Renal cortex interstitium (tissue), 11 donors: ENCODE measurements around the gene CTSK. TPM values are rescaled to one million over a fixed set of nuclear protein-coding genes. Genes with fewer than 3 reads are reported as not detected.
"Not testable (repeated sequence)": the region's sequence is repeated elsewhere in the genome, so short reads cannot be mapped to it uniquely, and the experiment has no call there.

Experiments used
- DNase-seq, 11 donors: peaks; one replicate each; pipeline ENCODE4 v3.0.0-alpha.2; 2013; ENCODE audit warnings: low read depth in 9 of 11, low spot score in 4 of 11; ENCODE audit errors: extremely low read depth in 1 of 11
- polyA plus RNA-seq, 3 donors: library from polyadenylated mRNA; unstranded; fragments of 120-200 nt; gene quantifications; one replicate each; pipeline ENCODE4 v1.2.1, GENCODE V29; 2013; ENCODE audit not compliant: insufficient read length in 3 of 3

Gene CTSK
- polyA plus RNA-seq, 3 donors, result 22.9 to 28.1 (median 24.2) TPM

GRCh38 chr1:150813028-150813707, 5.1 kb upstream of the CTSK start:
- peak in 3 of 11 donors; percentile 17 to 27 (median 22) for DNase-seq

DNA sequence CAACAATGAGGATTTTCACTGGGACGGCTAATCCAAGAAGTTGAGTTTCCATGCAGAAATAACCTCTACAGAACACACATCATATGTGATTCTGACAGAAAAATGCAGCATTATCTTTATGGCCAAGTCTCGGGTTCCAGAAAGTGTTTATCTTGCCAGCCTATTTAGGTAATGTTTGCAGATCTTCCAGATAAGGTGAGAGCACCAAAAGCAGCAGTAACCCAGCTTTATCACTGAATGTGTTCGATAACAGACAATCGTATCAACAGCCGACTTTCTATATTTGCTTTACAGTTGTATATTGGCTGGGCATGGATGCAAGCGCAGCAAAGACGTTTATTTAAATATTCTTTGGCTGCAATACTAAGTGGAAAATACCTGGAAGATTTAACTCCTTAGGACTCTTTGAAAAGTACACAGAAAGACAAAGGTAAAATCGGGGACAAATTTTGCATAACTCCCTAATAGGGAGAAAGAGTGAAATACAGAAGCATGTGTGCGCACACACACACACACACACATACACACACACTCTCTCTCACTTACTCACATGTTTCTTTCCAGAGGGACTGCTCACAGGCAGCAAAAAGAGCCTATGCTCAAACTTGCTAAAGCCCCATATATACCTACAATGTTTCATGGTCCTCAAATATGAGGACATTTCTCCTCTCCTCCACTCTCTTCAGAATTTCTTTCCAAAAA, 3.0 kb upstream of the CTSK start:
- DNase-seq, result no peak

GRCh38 chr1:150809651-150810050, 1.6 kb upstream of the CTSK start:
- no peak for DNase-seq

DNA sequence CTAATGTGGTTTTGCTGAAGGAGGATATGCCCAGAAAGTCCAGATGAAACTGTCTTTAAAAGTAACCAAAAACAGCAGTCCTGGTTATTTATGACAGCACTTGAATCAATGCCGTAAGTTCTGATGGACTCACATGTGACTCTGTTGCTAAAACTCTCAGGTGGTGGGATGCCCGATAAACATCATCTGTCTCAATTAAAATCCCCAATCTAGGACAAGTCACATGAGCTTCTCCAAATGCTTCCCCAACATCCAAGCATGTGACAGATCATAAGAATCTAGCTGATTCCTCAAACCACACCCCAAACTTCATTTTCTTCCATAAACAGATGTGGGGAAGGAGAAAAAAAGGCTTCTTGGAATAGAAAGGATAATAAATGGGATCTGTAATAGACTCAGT, 786 bp upstream of the CTSK start:
- no peak for DNase-seq

GRCh38 chr1:150807249-150808023, 624 bp downstream of the CTSK start:
- DNase-seq, result no peak

DNA sequence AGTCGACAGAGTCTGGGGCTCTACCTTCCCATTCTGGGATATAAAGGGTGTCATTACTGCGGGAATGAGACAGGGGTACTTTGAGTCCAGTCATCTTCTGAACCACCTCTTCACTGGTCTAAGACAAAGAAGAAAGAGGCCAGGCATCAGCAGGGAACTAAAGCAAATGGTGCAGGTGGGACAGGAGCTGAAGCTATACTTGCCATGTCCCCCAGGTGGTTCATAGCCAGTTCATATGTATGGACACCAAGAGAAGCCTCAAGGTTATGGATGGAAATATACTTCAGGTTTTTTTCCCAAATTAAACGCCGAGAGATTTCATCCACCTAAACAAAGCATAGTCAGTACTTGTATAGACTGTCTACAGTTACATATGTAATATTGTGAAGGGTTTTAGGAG, 2.2 kb downstream of the CTSK start:
- DNase-seq, result no peak

- DNase-seq, result no peak
Measured at GRCh38 chr1:150804671-150805070, 3.4 kb downstream of the CTSK start.

DNA sequence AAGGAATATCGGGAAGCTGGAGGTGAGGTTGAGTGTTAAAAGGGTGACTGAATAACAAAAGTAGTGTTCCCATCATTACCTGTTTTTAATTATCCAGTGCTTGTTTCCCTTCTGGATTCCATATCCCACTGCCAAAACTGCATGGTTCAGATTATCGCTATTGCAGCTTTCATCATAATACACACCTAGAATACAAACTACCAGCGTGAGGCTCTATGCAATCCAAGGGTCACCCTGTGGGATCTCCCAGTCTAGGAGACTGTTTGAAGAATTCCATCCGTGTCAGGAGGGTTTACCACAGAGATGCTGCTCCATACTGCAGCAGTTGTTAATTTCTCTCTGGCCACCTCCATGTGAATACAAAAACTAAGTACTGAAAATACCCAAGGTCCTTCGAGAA, 9.0 kb downstream of the CTSK start:
- no peak for DNase-seq

- peak in 8 of 11 donors; percentile 16 to 55 (median 40) for DNase-seq
Measured at GRCh38 chr1:150798525-150798924, 9.5 kb downstream of the CTSK start.

DNA sequence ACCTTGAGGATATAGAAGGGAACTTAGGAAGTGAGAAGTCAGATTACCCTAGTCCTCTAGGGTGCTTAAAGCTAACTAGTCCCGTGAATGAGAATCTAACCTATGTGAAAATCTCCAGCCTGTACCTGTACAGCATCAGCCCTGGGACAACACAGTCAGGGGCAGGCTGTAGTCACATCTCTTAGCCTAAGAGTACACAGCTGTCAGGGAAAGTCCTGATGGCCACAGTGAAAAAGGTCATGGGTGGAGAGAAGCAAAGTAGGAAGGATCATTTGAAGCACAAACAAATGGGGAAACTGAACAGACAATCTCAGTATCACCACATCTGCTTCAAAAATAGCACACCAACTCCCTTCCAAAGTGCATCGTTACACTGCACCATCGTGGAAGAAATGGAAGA, 11.7 kb downstream of the CTSK start:
- no peak for DNase-seq

GRCh38 chr1:150793778-150794177, 14.3 kb downstream of the CTSK start:
- DNase-seq, result not testable (repeated sequence)

DNA sequence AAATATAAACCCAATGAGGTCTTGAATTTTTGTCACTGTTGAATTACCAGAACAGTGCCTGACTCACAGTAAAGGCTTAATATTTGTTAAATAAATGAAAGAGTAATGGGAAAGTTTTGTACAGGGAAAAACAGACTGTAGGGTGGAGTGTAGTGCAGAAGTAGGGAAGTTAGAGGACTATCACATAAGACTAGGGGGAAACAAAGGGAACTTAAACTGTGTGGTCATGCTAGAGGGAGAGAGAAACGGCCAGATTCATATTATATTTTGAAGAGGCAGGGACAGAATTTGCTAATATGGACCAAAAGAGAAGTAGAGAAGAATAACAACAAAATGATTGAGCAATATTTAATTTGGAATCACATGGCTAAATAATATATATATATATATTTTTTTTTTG, 14.8 kb downstream of the CTSK start:
- no peak for DNase-seq

- no peak for DNase-seq
Measured at GRCh38 chr1:150791585-150791984, 16.5 kb downstream of the CTSK start.

DNA sequence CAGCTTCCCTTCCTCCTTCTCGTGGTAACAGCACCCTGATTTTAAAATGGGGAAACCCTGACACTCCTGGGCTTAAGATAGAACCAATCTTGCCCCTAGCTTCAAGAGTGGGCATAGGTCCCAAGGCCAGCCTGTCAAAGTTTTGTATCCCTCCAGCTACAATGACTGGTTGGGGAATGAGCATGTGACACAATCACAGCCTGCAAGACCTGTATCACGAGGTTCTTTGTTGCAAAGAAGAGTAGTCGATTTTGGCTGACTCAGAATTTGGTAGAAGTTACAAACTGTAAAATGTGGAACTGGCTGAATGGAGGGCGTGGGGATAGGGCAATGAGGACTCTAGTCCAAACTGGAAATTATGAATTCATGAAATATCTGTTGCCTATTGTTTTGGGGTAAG, 18.7 kb downstream of the CTSK start:
- DNase-seq, result no peak

GRCh38 chr1:150788946-150789345, 19.1 kb downstream of the CTSK start:
- DNase-seq, result no peak

- no peak for DNase-seq
Measured at GRCh38 chr1:150787455-150787854, 20.6 kb downstream of the CTSK start.

DNA sequence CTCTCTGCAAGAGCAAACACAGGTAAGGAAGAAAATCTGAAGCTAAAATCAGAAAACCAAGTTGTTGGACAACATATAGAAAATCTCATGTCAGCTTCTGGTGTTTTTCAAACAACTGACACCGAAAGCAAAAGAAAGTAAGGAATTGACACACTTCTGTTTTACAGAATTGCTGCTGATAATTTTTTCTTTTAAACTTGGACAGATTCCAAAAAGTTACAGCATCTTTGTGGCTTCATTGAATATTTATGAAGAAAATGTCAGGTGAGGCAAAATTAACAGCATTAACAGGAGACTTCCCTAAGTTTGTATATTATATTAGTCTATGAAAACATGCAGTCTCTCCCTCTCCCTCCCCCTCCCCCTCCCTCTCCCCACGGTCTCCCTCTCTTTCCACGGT, 27.6 kb downstream of the CTSK start:
- DNase-seq, result no peak

DNA sequence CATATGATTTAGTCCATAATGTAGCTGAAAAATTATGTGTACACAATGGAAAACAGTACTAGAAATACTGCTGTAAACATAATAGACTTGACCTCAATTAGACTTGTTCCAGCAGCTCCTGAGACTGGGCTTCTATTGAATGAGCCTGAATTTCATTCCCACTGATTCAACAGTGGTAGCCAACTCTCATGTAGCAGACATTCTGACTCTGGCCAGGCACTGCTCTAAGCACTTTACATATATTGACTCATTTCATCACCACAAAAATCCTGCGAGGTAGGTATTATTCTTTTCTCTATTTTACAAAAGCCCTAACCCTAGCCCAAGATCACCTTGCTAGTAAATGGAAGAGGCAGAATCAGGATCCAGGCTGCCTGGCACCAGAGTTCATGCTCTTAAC, 29.7 kb downstream of the CTSK start:
- DNase-seq, result no peak

DNA sequence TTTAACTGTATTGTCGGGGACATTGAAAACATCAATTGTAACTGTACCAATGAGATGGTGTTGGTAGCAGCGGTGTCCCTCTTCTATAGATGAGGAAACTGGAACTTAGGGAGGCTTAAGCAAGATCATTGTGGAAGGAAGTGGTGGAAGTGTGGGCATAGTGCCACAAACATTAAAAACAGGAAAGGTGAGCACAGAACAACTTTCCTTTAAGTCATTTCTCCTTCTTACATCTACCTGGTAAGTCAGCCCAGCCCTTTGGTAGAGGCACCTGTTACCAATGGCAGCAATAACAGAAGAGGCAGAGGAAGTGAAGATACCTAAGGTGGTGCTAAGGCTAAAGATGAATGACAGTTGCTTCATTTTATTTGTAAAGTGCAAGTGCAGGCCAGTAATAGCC, 30.5 kb downstream of the CTSK start:
- DNase-seq, result no peak

- not testable (repeated sequence) for DNase-seq
Measured at GRCh38 chr1:150775931-150776505, 32.0 kb downstream of the CTSK start.
